Keratinocyte (primary cell): ENCODE measurements around the gene RABL2B. TPM values are rescaled to one million over a fixed set of nuclear protein-coding genes. Genes with fewer than 3 reads are reported as not detected.

ENCODE experiments used
- DNase-seq: peaks from one replicate; pipeline ENCODE4 v3.0.0-alpha.2; 2011; ENCODE audit warnings: low read depth, missing footprints, low spot score
- FAIRE-seq: peaks from 2 replicates; lab custom pipeline; 2011; peaks lifted over from hg19 to GRCh38; lab: Jason Lieb, UNC
- H2AFZ ChIP-seq: 2 replicates; pipeline ENCODE4 v1.6.0; 2012; ENCODE audit warnings: low read length, control low read depth, inconsistent platforms; ENCODE audit not compliant: control insufficient read depth
- H3K27ac ChIP-seq: 2 replicates; pipeline ENCODE4 v1.5.1; 2011; ENCODE audit warnings: low read length; ENCODE audit not compliant: control insufficient read depth, insufficient read depth
- H3K27me3 ChIP-seq: 3 replicates; pipeline ENCODE4 v1.6.0; 2011; ENCODE audit warnings: low read length; ENCODE audit not compliant: control insufficient read depth, insufficient read depth; ENCODE audit errors: extremely low read depth
- H3K36me3 ChIP-seq, 2 experiments: 2 replicates in 1 of 2; 3 replicates in 1 of 2; pipeline ENCODE4 v1.5.1; 2011; ENCODE audit warnings: low read length in 2 of 2, mild to moderate bottlenecking in 1 of 2; ENCODE audit not compliant: control insufficient read depth in 2 of 2, insufficient read depth in 2 of 2; ENCODE audit errors: extremely low read depth in 1 of 2
- H3K4me1 ChIP-seq: 3 replicates; pipeline ENCODE4 v1.5.1; 2011; ENCODE audit warnings: low read length; ENCODE audit not compliant: control insufficient read depth, insufficient read depth; ENCODE audit errors: extremely low read depth
- H3K4me2 ChIP-seq: 3 replicates; pipeline ENCODE4 v1.6.0; 2011; ENCODE audit warnings: low read depth, low read length; ENCODE audit not compliant: control insufficient read depth, insufficient read depth; ENCODE audit errors: extremely low read depth
- H3K4me3 ChIP-seq, 3 experiments: fragments of 200-600 bp in 1 of 3; sonication (generic) in 1 of 3; 2 replicates in 2 of 3; 3 replicates in 1 of 3; pipeline ENCODE4 v1.5.1; 2011 to 2016; ENCODE audit warnings: low read length in 3 of 3, mild to moderate bottlenecking in 3 of 3, control low read depth in 2 of 3, inconsistent platforms in 1 of 3, low read depth in 1 of 3, mixed read lengths in 1 of 3, mixed run types in 1 of 3, moderate library complexity in 1 of 3; ENCODE audit not compliant: control insufficient read depth in 2 of 3, insufficient read depth in 2 of 3; ENCODE audit errors: extremely low read depth in 1 of 3
- H3K79me2 ChIP-seq: 2 replicates; pipeline ENCODE4 v1.6.0; 2012; ENCODE audit warnings: low read length; ENCODE audit not compliant: control insufficient read depth, insufficient read depth
- H3K9ac ChIP-seq: 3 replicates; pipeline ENCODE4 v1.6.0; 2011; ENCODE audit warnings: low read length; ENCODE audit not compliant: control insufficient read depth, insufficient read depth; ENCODE audit errors: extremely low read depth
- H3K9me1 ChIP-seq: 3 replicates; pipeline ENCODE4 v1.6.0; 2011; ENCODE audit warnings: low read length; ENCODE audit not compliant: control insufficient read depth, insufficient read depth; ENCODE audit errors: extremely low read depth
- H3K9me3 ChIP-seq: 2 replicates; pipeline ENCODE4 v1.5.1; 2012; ENCODE audit warnings: low read depth, low read length; ENCODE audit not compliant: control insufficient read depth
- H4K20me1 ChIP-seq: 3 replicates; pipeline ENCODE4 v1.6.0; 2011; ENCODE audit warnings: low read length; ENCODE audit not compliant: control insufficient read depth, insufficient read depth; ENCODE audit errors: extremely low read depth
- CTCF ChIP-seq, 3 experiments: IDR thresholded peaks in 1 of 3; conservative IDR thresholded peaks in 1 of 3; optimal IDR thresholded peaks in 1 of 3; 2 replicates in 2 of 3; 3 replicates in 1 of 3; pipeline versions ENCODE3 to v1.5.1; 2011; ENCODE audit warnings: low read length in 3 of 3, mild to moderate bottlenecking in 3 of 3, moderate library complexity in 2 of 3, control low read depth in 1 of 3, inconsistent platforms in 1 of 3; ENCODE audit not compliant: insufficient read depth in 2 of 3; ENCODE audit errors: extremely low read depth in 1 of 3
- EZH2 ChIP-seq: IDR thresholded peaks from one replicate; pipeline ENCODE4 v1.6.1; 2012; ENCODE audit warnings: inconsistent platforms, mild to moderate bottlenecking, low read length, moderate library complexity
- dilution Hi-C: fragments of 300-500 bp; cut with MboI; formaldehyde crosslinking; loops from one replicate; pipeline ENCODE4 v1.7.0; 2020; ENCODE audit warnings: low sequenced_read_pairs; ENCODE audit not compliant: extremely low pct_ligation_motif_present
- polyA plus RNA-seq, 5 experiments: library from polyadenylated mRNA; depleted of rRNA in 3 of 5; stranded (reverse) in 3 of 5; stranded (forward) in 1 of 5; unstranded in 1 of 5; fragments of >200 nt; gene quantifications; 1 replicate in 1 of 5; 2 replicates in 3 of 5; 3 replicates in 1 of 5; pipeline versions ENCODE4 v1.2.1 to v1.2.3, GENCODE V29; 2011 to 2012; ENCODE audit warnings: missing spikeins in 2 of 5, low read depth in 1 of 5, low replicate concordance in 1 of 5

Gene RABL2B
- polyA plus RNA-seq, 1 donor (not counting 4 experiments of a cell fraction or from before 2014, with no cell fraction given) = 29.8 TPM

GRCh38 chr22:50735739-50736030 is 47.8 kb downstream of the RABL2B start:
- no peak for FAIRE-seq
- no peaks in the 10 kb centered on the region for H3K79me2 ChIP-seq
- no peak for DNase-seq

GRCh38 chr22:50734986-50735738 is 48.3 kb downstream of the RABL2B start:
- Histone ChIP-seq H3K9me3 (no peaks in the 10 kb centered on the region), H3K27me3 (peaks cover 17% of the 10 kb centered on the region), H4K20me1 (no peaks in the 10 kb centered on the region), H3K4me1 (peaks cover 10% of the 10 kb centered on the region), H2AFZ (no peak overlapping the region), H3K9me1 (no peaks in the 10 kb centered on the region), H3K27ac (no peak overlapping the region), H3K4me3 (no peak overlapping the region), H3K36me3 (no peaks in the 10 kb centered on the region), H3K79me2 (no peaks in the 10 kb centered on the region), H3K4me2 (no peak overlapping the region), H3K9ac (no peak overlapping the region)
- no peak for FAIRE-seq
- TF ChIP-seq CTCF (optimal IDR thresholded peaks at IDR 0.05 in 1 of 3, IDR thresholded peaks at IDR 0.05 in 1 of 3, conservative IDR thresholded peaks at IDR 0.05 in 1 of 3; ENCODE audit: extremely low read depth in 1 of 3, insufficient read depth in 2 of 3, low read length in 3 of 3) (no peak), EZH2 (no peak)
- no peak for DNase-seq
- dilution Hi-C loops = no loop called here

More at GRCh38 chr22:50735739-50736030, 47.8 kb downstream of the RABL2B start:
- no peak overlapping the region for H2AFZ ChIP-seq
- H3K4me1 ChIP-seq = peaks cover 10% of the 10 kb centered on the region
- TF ChIP-seq CTCF (optimal IDR thresholded peaks at IDR 0.05 in 1 of 3, IDR thresholded peaks at IDR 0.05 in 1 of 3, conservative IDR thresholded peaks at IDR 0.05 in 1 of 3; ENCODE audit: extremely low read depth in 1 of 3, insufficient read depth in 2 of 3, low read length in 3 of 3) (no peak), EZH2 (no peak)
- peaks cover 17% of the 10 kb centered on the region for H3K27me3 ChIP-seq
- H4K20me1 ChIP-seq = no peaks in the 10 kb centered on the region
- H3K9ac ChIP-seq = no peak overlapping the region
- no peaks in the 10 kb centered on the region for H3K9me3 ChIP-seq
- no peak overlapping the region for H3K27ac ChIP-seq
- no peak overlapping the region for H3K4me3 ChIP-seq
- H3K36me3 ChIP-seq = no peaks in the 10 kb centered on the region
- H3K9me1 ChIP-seq = no peaks in the 10 kb centered on the region
- no peak overlapping the region for H3K4me2 ChIP-seq
- dilution Hi-C loops = no loop called here
